ENCODE measurements around the gene SLX4IP. TPM values are rescaled to one million over a fixed set of nuclear protein-coding genes. Genes with fewer than 3 reads are reported as not detected.
A peak's percentile ranks its signal among the peaks of the same experiment; 100 is the strongest.

Gene SLX4IP
- total and polyA plus RNA-seq, 2 donors (not counting 1 experiment from before 2014, with no cell fraction given): 1.9 to 8.1 TPM

- no peaks in the 10 kb centered on the region for H3K79me2 ChIP-seq (ENCODE audit: control insufficient read depth, insufficient read depth, low read length)
- H3K27me3 ChIP-seq (ENCODE audit: control insufficient read depth, insufficient read depth, low read length): no peaks in the 10 kb centered on the region
- TF ChIP-seq CTCF (conservative IDR thresholded peaks at IDR 0.05 in 1 of 2, IDR thresholded peaks at IDR 0.05 in 1 of 2; ENCODE audit: low read depth in 1 of 2, low read length in 2 of 2): no peak
- no peak for TF ChIP-seq EZH2 (IDR thresholded peaks at IDR 0.05; ENCODE audit: low read length, missing control alignments)
- no peaks in the 10 kb centered on the region for H3K9me3 ChIP-seq (ENCODE audit: control insufficient read depth, insufficient read depth, low read depth, low read length)
- no peak for DNase-seq (ENCODE audit: low read depth in 2 of 2)
- no peak overlapping the region for H3K4me2 ChIP-seq (ENCODE audit: extremely low read depth, insufficient read depth, low read length)
- H3K9ac ChIP-seq (ENCODE audit: insufficient read depth, low read length): no peak overlapping the region
- no peak overlapping the region for H3K4me3 ChIP-seq (replicated peaks in 1 of 4; ENCODE audit: control extremely low read depth in 1 of 4, insufficient read depth in 1 of 4, low read depth in 3 of 4, low read length in 4 of 4)
- H4K20me1 ChIP-seq (ENCODE audit: control insufficient read depth, extremely low read depth, insufficient read depth, low read length): no peaks in the 10 kb centered on the region
- H3K4me1 ChIP-seq (ENCODE audit: control insufficient read depth, extremely low read depth, insufficient read depth, low read length): peaks cover 4% of the 10 kb centered on the region
- no peak overlapping the region for H2AFZ ChIP-seq (ENCODE audit: low read length)
- H3K27ac ChIP-seq (ENCODE audit: insufficient read depth, low read length): no peak overlapping the region
- no peaks in the 10 kb centered on the region for H3K36me3 ChIP-seq (ENCODE audit: control insufficient read depth, insufficient read depth, low read length)
Observed at GRCh38 chr20:10445758-10446157, 10.7 kb downstream of the SLX4IP start.

GRCh38 chr20:10447028-10447427 is 11.9 kb downstream of the SLX4IP start:
- Histone ChIP-seq H3K4me2 (ENCODE audit: extremely low read depth, insufficient read depth, low read length) (peak overlapping the region; percentile 79), H3K9me3 (ENCODE audit: control insufficient read depth, insufficient read depth, low read depth, low read length) (no peaks in the 10 kb centered on the region), H3K9ac (ENCODE audit: insufficient read depth, low read length) (no peak overlapping the region), H3K4me3 (replicated peaks in 1 of 4; ENCODE audit: control extremely low read depth in 1 of 4, insufficient read depth in 1 of 4, low read depth in 3 of 4, low read length in 4 of 4) (peak overlapping the region in 3 of 4 experiments; percentile 1 to 29 (median 26)), H3K27ac (ENCODE audit: insufficient read depth, low read length) (no peak overlapping the region), H2AFZ (ENCODE audit: low read length) (peak overlapping the region; percentile 34), H4K20me1 (ENCODE audit: control insufficient read depth, extremely low read depth, insufficient read depth, low read length) (no peaks in the 10 kb centered on the region), H3K36me3 (ENCODE audit: control insufficient read depth, insufficient read depth, low read length) (no peaks in the 10 kb centered on the region), H3K27me3 (ENCODE audit: control insufficient read depth, insufficient read depth, low read length) (no peaks in the 10 kb centered on the region), H3K4me1 (ENCODE audit: control insufficient read depth, extremely low read depth, insufficient read depth, low read length) (peaks cover 4% of the 10 kb centered on the region), H3K79me2 (ENCODE audit: control insufficient read depth, insufficient read depth, low read length) (no peaks in the 10 kb centered on the region)
- TF ChIP-seq EZH2 (IDR thresholded peaks at IDR 0.05; ENCODE audit: low read length, missing control alignments): no peak
- TF ChIP-seq CTCF (conservative IDR thresholded peaks at IDR 0.05 in 1 of 2, IDR thresholded peaks at IDR 0.05 in 1 of 2; ENCODE audit: low read depth in 1 of 2, low read length in 2 of 2): peak in 1 of 2 donors; percentile 29
- peak; percentile 82 to 89 for DNase-seq (ENCODE audit: low read depth in 2 of 2)

GRCh38 chr20:10448270-10449156 is 13.4 kb downstream of the SLX4IP start:
- no peak overlapping the region for H3K27ac ChIP-seq (ENCODE audit: insufficient read depth, low read length)
- TF ChIP-seq CTCF (conservative IDR thresholded peaks at IDR 0.05 in 1 of 2, IDR thresholded peaks at IDR 0.05 in 1 of 2; ENCODE audit: low read depth in 1 of 2, low read length in 2 of 2) (peak; percentile 12 to 23), EZH2 (IDR thresholded peaks at IDR 0.05; ENCODE audit: low read length, missing control alignments) (no peak)
- DNase-seq (ENCODE audit: low read depth in 2 of 2): peak; percentile 51 to 62
- H3K4me1 ChIP-seq (ENCODE audit: control insufficient read depth, extremely low read depth, insufficient read depth, low read length): peaks cover 4% of the 10 kb centered on the region
- no peaks in the 10 kb centered on the region for H3K27me3 ChIP-seq (ENCODE audit: control insufficient read depth, insufficient read depth, low read length)
- no peak overlapping the region for H3K9ac ChIP-seq (ENCODE audit: insufficient read depth, low read length)
- no peaks in the 10 kb centered on the region for H3K36me3 ChIP-seq (ENCODE audit: control insufficient read depth, insufficient read depth, low read length)
- no peaks in the 10 kb centered on the region for H3K9me3 ChIP-seq (ENCODE audit: control insufficient read depth, insufficient read depth, low read depth, low read length)
- no peak overlapping the region for H2AFZ ChIP-seq (ENCODE audit: low read length)
- H4K20me1 ChIP-seq (ENCODE audit: control insufficient read depth, extremely low read depth, insufficient read depth, low read length): no peaks in the 10 kb centered on the region
- H3K4me2 ChIP-seq (ENCODE audit: extremely low read depth, insufficient read depth, low read length): no peak overlapping the region
- H3K4me3 ChIP-seq (replicated peaks in 1 of 4; ENCODE audit: control extremely low read depth in 1 of 4, insufficient read depth in 1 of 4, low read depth in 3 of 4, low read length in 4 of 4): no peak overlapping the region
- no peaks in the 10 kb centered on the region for H3K79me2 ChIP-seq (ENCODE audit: control insufficient read depth, insufficient read depth, low read length)
